22Rv1 (cell line): ENCODE results near the gene ECT2L.

Source experiments
- CTCF ChIP-seq: fragments of 450-650 bp; IDR thresholded peaks from 2 replicates; pipeline ENCODE4 v1.5.1; 2017; ENCODE audit warnings: mild to moderate bottlenecking
- ZFX ChIP-seq: fragments of 450-650 bp; IDR thresholded peaks from 2 replicates; pipeline ENCODE4 v1.6.1; 2017; ENCODE audit warnings: antibody characterized with exemption, borderline replicate concordance

- TF ChIP-seq CTCF (no peak), ZFX (no peak)
Observed at GRCh38 chr6:138944412-138944811, 148.5 kb downstream of the ECT2L start.
